ENCODE results near the gene ZNF84. TPM values are rescaled to one million over a fixed set of nuclear protein-coding genes. Genes with fewer than 3 reads are reported as not detected.

The ZNF84 gene
- 16.9 TPM for total RNA-seq
- long read RNA-seq, transcript ZNF84-208 (5 exons, 3,237 nt): major isoform, 19 of 33 reads
- long read RNA-seq, partial matches to known transcripts: 0 of 33 reads
- long read RNA-seq, other reads (novel, unspliced or antisense): 13 of 33 reads

- intact Hi-C loops (cut with DNase I): loop anchor here (5.0 kb wide), 1 partner anchor 45 kb away; the partner anchor contains the start of gene ZNF140
- peak; percentile 97 for DNase-seq
- peak; percentile 98 for ATAC-seq (ENCODE audit: poor library complexity)
Measured at GRCh38 chr12:133037207-133038005, at the start of gene ZNF84. Gene ZNF84, plus strand, starts transcription at chr12:133037509. Its CDS starts 3,959 bp downstream, at chr12:133041468.

- no peak for ATAC-seq (ENCODE audit: poor library complexity)
- DNase-seq: no peak
- intact Hi-C loops (cut with DNase I): no loop called here
Measured at GRCh38 chr12:132998741-132999140, 38.6 kb upstream of the ZNF84 start.

GRCh38 chr12:133010657-133011297, 26.5 kb upstream of the ZNF84 start:
- intact Hi-C loops (cut with DNase I): no loop called here
- no peak for ATAC-seq (ENCODE audit: poor library complexity)

GRCh38 chr12:133023566-133023965, 13.7 kb upstream of the ZNF84 start:
- DNase-seq (no peak), ATAC-seq (ENCODE audit: poor library complexity) (no peak)
- intact Hi-C loops (cut with DNase I): no loop called here

More at GRCh38 chr12:133010657-133011297, 26.5 kb upstream of the ZNF84 start:
- no peak for DNase-seq

- intact Hi-C loops (cut with DNase I): no loop called here
- ATAC-seq (ENCODE audit: poor library complexity): no peak
- DNase-seq: no peak
Measured at GRCh38 chr12:133026996-133027395, 10.3 kb upstream of the ZNF84 start.

GRCh38 chr12:133038118-133038709, 905 bp downstream of the ZNF84 start:
- ATAC-seq (ENCODE audit: poor library complexity): no peak
- intact Hi-C loops (cut with DNase I): loop anchor here (5.0 kb wide), 1 partner anchor 44 kb away; the partner anchor contains the start of gene ZNF140
- no peak for DNase-seq

- no peak for DNase-seq
- intact Hi-C loops (cut with DNase I): no loop called here
- ATAC-seq (ENCODE audit: poor library complexity): no peak
Measured at GRCh38 chr12:133046698-133047097, 9.4 kb downstream of the ZNF84 start.

GRCh38 chr12:133057446-133057845, 20.1 kb downstream of the ZNF84 start:
- intact Hi-C loops (cut with DNase I): no loop called here

GRCh38 chr12:133058203-133059113, 21.1 kb downstream of the ZNF84 start:
- ATAC-seq (ENCODE audit: poor library complexity) (no peak), DNase-seq (no peak)
- intact Hi-C loops (cut with DNase I): no loop called here

More at GRCh38 chr12:133057446-133057845, 20.1 kb downstream of the ZNF84 start:
- DNase-seq: no peak
- no peak for ATAC-seq (ENCODE audit: poor library complexity)

GRCh38 chr12:133061954-133062353, 24.6 kb downstream of the ZNF84 start:
- intact Hi-C loops (cut with DNase I): no loop called here
- ATAC-seq (ENCODE audit: poor library complexity) (no peak), DNase-seq (no peak)

GRCh38 chr12:133063556-133063955, 26.2 kb downstream of the ZNF84 start:
- intact Hi-C loops (cut with DNase I): no loop called here
- ATAC-seq (ENCODE audit: poor library complexity) (no peak), DNase-seq (no peak)

- no peak for DNase-seq
- intact Hi-C loops (cut with DNase I): no loop called here
- no peak for ATAC-seq (ENCODE audit: poor library complexity)
Measured at GRCh38 chr12:133073836-133074235, 36.5 kb downstream of the ZNF84 start.

GRCh38 chr12:133080026-133080367, 42.7 kb downstream of the ZNF84 start:
- ATAC-seq (ENCODE audit: poor library complexity) (peak; percentile 96), DNase-seq (peak; percentile 99)
- intact Hi-C loops (cut with DNase I): loop anchor here (5.0 kb wide), 2 partner anchors 42 to 43 kb away; partner anchors contain the start of gene ZNF84

- ATAC-seq (ENCODE audit: poor library complexity) (peak; percentile 93), DNase-seq (peak; percentile 98)
- intact Hi-C loops (cut with DNase I): loop anchor here (5.0 kb wide), 2 partner anchors 42 to 43 kb away; partner anchors contain the start of gene ZNF84
Measured at GRCh38 chr12:133080368-133081158, 43.3 kb downstream of the ZNF84 start, which contains the start of gene ZNF140. Gene ZNF140, plus strand, starts transcription at chr12:133080923. Its CDS starts 398 bp downstream, at chr12:133081321.

GRCh38 chr12:133081159-133081780, 44.0 kb downstream of the ZNF84 start:
- intact Hi-C loops (cut with DNase I): loop anchor here (5.0 kb wide), 2 partner anchors 41 to 44 kb away; partner anchors contain the start of gene ZNF84
- ATAC-seq (ENCODE audit: poor library complexity) (no peak), DNase-seq (no peak)

- intact Hi-C loops (cut with DNase I): loop anchor here (5.0 kb wide), 2 partner anchors 39 to 46 kb away; partner anchors contain the start of gene ZNF84
- DNase-seq (no peak), ATAC-seq (ENCODE audit: poor library complexity) (no peak)
Measured at GRCh38 chr12:133083345-133083744, 46.0 kb downstream of the ZNF84 start.

- DNase-seq (no peak), ATAC-seq (ENCODE audit: poor library complexity) (no peak)
- intact Hi-C loops (cut with DNase I): no loop called here
Measured at GRCh38 chr12:133105620-133106019, 68.3 kb downstream of the ZNF84 start.

Measured in Right ventricle myocardium superior (tissue), 1 donor.